ENCODE measurements around the gene DLGAP1. TPM values are rescaled to one million over a fixed set of nuclear protein-coding genes. Genes with fewer than 3 reads are reported as not detected.

DLGAP1 gene
- total RNA-seq, 1 donor from 2014 or later = 57.1 TPM

DNA sequence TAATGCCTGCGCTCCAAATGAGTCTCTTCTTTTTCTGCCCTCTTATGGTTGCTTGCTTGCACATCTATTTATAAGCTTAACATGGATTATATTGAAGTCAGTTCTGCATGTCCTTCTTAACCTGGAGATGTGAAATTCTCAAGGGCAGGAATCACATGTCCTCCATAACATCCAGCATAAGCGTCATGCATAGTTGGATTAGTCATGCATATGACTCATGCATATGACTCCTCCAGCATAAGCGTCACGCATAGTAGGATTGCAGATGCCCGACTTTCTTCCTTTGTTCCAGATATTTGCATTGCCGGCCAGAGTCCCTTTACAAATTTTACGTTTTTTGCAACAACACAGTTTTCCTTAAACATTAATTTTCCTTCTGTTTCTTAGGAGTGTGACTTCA lies 696.6 kb downstream of the DLGAP1 start:
- no peak for FAIRE-seq

DNA sequence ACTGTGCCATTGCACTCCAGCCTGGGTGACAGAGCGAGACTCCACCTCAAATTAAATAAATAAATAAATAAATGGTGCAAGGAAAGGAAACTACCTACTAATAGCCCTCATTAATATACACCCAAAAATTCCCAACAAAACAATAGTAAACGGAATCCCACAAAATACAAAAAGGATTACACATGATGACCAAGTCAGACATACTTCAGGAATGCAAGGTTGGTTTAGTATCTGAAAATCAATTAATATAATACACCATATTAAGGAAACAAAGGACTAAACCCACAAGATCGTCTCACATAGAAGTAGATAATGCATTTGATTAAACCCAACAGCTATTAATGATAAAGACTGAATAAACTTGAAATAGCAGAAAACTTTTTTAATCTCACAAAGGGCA lies 697.7 kb downstream of the DLGAP1 start:
- DNase-seq (ENCODE audit: low spot score in 2 of 2) (no peak), FAIRE-seq (no peak)

More for the DNA sequence above, 696.6 kb downstream of the DLGAP1 start:
- DNase-seq (ENCODE audit: low spot score in 2 of 2) = no peak

DNA sequence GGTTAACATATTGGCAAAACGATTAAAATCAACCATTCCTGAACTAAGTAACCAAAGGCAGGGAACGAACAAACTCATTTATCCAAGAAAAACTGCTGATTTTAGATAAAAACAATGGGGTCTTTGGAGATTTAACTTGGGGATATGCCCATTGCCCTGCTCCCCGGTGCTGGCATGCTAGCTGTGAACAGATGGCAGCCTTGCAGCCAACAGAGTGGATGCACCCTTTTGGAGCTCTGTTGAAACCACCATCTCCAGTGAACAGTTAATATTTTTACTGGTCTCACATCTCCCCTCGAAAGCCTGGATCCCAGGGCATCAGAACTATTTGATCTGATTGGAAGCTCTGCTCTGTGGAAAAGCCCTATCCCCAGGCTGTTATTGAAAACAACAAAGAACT lies 702.0 kb downstream of the DLGAP1 start:
- FAIRE-seq (no peak), DNase-seq (ENCODE audit: low spot score in 2 of 2) (no peak)

DNA sequence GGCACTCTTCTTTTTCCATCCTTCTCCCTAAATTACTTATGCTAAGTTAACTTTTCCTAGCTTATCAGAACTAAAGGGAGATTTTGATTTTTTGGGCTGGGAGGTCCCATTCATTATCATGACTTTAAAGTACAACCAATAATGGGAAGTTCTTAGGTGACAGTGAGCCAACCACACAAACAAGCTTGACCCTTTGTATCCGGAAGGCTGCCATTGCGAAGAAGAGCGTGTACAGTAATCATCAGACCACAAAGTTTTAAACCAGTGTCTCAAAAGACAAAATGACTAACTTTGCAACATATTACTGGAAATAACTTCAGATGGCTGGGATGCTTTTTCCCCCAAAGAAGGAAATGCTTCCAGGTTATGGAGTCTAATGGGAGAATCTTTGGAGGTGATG lies 707.0 kb downstream of the DLGAP1 start:
- no peak for DNase-seq (ENCODE audit: low spot score in 2 of 2)
- no peak for FAIRE-seq

DNA sequence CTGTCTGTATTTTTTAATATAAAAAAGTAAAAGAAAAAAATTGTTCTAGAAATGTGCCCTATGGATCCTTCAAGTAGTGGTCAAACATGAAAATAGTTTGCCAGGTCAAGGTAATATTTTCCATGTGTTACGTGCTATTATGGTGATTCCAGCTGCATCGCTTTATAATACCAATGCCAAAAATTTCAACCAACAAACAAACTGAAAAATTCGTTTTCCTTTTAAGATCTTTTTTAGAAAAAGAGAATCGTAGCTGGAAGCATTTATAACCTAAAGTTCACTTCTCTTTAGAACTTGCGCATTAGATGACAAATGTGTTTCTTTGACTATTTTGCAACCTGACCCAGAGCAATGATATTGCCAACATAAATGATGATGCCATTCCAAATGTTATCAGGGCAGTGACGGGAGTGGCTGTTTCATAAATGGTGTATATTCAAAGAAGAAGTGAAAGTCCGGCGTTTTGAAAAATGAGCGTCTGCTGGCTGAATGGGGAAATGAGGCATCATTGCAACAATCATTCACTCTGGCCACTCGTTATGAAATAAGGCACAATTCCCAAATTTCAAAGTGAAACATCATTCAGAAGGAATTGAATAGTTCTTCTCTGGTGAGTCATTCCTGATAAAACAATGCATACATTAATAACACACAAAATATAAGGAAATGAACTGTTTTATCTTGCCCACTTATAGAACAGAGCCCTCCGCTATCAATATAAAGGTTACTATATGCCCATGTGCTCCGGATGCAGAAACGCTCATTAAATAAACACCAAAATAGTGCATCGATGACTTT lies 707.7 kb downstream of the DLGAP1 start:
- DNase-seq (ENCODE audit: low spot score in 2 of 2) (no peak), FAIRE-seq (no peak)

DNA sequence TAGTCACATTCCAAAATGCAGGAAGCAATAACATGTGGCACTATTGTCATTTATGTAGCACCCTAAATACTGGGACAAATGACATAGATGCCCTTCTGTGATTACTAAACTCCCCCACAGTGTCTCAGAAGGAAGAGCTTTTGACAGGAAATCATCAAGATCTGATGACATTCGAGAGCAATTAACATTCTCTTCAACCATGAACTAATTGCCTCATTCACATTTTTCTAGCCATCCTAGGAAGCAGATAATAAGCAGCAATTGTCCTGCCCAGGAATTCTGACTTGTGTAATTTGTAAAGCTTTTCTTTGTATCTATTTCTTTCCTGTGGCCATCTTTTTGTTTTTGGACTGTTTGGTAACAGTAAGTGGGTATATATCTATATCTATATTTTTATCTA lies 712.6 kb downstream of the DLGAP1 start:
- FAIRE-seq (no peak), DNase-seq (ENCODE audit: low spot score in 2 of 2) (no peak)

DNA sequence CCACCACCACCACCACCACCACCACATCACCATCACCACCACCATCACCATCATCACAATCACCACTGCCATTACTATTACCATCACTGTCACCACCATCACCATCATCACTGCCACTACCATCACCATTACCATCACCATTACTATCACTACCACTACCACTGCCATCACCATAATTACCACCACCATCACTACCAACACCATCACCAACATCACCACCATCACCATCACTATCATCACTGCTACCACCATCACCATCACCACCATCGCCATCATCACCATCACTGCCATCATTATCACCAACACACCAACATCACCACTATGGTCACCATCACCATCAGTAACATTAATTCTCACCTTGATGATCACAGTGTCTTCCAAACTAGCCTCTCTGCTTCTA lies 713.8 kb downstream of the DLGAP1 start:
- FAIRE-seq = no peak
- no peak for DNase-seq (ENCODE audit: low spot score in 2 of 2)

GRCh38 chr18:3728704-3729437 lies 726.2 kb downstream of the DLGAP1 start:
- no peak for DNase-seq (ENCODE audit: low spot score in 2 of 2)
- no peak for FAIRE-seq

DNA sequence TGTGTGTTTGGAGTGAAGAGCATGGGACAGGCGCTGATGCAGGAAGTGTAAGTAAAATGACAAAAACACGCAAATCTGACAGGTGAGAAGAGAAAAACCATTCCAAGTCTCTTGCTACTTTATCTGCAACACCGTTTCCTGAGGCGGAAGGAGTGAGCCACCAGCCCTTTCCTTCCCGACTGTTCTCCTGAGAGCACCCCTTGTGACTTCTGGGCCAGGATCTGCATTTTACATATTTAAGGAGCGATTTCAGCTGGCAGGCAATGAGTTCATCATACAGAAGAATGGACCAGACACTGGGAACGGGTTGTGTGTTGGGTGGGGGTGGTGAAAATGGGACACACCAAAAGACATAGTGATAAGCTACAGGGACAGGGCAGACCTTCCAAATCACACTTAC lies 727.8 kb downstream of the DLGAP1 start:
- DNase-seq (ENCODE audit: low spot score in 2 of 2) = no peak
- no peak for FAIRE-seq

DNA sequence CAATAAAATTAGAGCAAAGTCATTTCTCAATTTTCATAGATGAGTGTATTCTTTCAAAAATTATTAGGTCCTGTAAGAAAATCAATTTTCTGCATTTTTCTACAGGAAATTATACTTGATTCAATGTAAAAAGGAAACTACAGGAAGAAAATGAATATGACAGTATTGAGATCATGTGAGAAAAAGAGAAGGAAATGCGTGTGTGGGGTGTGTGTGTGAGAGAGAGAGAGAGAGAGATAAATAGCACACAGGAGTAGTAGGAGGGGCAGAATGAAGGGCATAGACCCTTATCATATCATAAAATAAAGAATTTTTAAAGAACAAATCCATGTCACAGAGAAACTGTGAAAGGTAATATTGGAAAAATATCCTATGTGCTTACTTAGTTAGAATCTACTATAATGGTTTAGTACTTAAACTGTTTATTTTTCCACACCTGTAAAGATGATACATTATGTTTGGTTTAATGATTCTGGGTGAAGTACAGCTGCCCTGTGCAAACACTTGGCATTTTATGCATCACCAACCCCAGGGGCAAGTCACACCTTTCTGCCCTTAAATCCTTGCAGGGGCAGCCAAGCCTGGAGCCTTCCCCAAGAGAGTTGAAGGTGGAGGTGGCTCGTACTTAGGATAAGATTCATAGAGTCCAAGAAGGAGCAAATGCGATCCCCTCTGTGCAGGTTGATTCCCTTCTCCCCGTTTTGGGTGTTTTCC lies 728.7 kb downstream of the DLGAP1 start:
- no peak for FAIRE-seq
- no peak for DNase-seq (ENCODE audit: low spot score in 2 of 2)

- DNase-seq (ENCODE audit: low spot score in 2 of 2) = no peak
- FAIRE-seq = no peak
Observed at GRCh38 chr18:3725115-3725514, 730.0 kb downstream of the DLGAP1 start.

DNA sequence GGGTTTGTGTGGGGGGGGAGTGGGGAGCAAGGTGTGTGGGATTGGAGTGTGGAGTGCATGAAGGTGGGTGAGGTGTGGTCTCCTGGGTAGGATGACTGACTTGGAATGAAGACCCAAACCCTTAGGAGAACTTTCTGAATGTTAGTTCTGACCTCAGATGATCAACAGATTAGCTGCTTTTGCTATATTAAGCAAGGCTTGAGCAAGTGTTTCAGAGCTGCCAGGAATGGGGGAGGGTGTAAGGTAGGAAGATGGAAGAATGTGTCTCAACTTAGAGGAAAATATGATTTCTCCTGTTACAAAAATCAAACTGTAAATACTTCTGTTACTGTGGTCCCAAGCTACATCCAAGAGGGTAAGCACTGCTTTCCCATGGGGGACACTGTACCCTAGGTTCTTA lies 731.6 kb downstream of the DLGAP1 start:
- no peak for DNase-seq (ENCODE audit: low spot score in 2 of 2)
- no peak for FAIRE-seq

DNA sequence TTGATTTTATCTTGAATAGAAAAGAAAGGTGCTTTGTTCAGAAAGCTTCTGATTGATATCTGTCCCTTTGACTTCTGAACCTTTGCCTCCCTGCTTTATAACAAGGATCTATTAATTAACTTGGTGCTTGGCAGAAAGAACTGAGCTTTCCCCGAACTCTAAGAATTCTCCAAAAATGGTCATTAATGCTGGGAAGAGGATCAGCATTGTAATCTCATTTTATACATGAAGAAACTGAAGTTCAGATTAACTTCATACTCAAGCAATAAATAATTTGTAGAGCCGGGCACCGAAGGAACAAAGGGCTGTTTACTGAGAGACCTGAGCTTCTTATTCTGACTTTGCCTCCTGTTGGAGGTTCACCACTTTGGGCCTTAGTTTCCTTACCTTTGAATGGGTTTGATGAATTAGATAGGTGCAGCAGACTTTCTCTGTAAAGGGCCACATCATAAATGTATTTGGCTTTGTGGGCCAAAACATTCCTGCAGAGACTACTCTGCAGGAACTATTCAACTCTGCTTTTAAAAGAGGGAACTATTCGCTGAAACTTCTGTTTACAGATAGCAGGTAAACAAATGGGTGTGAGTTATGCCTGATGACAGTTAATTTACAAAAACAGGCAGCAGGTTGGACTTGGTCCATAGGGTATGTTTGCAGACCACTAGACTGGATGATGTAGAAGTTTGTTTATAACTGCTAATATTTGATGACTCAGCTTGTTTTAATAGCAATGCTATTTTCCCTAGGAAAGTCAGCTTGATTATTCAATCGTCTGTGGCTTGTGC lies 732.3 kb downstream of the DLGAP1 start:
- DNase-seq (ENCODE audit: low spot score in 2 of 2) (no peak), FAIRE-seq (no peak)

DNA sequence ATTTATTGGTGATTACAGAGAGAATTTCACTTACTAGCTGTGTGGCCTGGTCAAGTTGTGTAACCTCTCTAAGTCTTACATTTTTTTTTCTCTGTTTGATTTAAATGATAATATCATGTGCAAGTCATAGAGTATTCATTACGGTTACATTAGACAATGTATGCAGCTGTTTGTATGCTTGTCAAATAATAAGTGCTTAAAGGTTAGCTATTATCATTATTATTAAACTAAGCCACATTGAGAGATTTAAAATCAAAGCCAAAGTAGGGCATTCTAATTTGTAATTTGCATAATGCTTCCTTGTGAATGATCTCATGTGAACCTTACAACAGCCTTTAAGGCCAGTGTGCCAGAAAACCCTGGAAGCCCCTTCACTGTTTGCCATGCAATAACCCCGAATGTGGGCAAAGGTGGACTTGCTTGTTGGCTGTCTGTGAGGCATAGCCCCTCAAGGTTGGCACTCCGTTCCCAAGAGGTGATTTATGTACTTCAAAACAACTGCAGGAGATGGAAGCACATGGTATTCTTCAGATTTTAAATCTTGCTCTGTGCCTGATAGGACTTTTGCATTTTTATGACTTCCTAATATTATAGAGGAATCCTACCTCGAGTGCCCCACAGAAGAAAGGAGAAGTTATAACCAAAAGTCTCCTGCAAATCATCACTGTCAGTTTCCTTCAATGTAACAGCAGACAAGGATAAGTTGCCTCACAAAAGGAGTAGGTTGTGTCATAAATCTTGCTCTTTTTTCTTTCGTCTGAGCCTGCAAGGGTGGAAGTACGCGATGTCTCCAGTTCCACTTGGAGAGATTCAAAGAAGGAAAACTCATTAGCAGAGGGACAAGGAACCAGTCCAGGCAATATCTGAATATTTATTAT lies 733.1 kb downstream of the DLGAP1 start:
- no peak for DNase-seq (ENCODE audit: low spot score in 2 of 2)

GRCh38 chr18:3720818-3721545 lies 734.1 kb downstream of the DLGAP1 start:
- DNase-seq (ENCODE audit: low spot score in 2 of 2) (no peak), FAIRE-seq (no peak)

More for the DNA sequence above, 733.1 kb downstream of the DLGAP1 start:
- no peak for FAIRE-seq

- DNase-seq (ENCODE audit: low spot score in 2 of 2) (no peak), FAIRE-seq (peak; percentile 8)
Observed at GRCh38 chr18:3720159-3720558, 734.9 kb downstream of the DLGAP1 start.

DNA sequence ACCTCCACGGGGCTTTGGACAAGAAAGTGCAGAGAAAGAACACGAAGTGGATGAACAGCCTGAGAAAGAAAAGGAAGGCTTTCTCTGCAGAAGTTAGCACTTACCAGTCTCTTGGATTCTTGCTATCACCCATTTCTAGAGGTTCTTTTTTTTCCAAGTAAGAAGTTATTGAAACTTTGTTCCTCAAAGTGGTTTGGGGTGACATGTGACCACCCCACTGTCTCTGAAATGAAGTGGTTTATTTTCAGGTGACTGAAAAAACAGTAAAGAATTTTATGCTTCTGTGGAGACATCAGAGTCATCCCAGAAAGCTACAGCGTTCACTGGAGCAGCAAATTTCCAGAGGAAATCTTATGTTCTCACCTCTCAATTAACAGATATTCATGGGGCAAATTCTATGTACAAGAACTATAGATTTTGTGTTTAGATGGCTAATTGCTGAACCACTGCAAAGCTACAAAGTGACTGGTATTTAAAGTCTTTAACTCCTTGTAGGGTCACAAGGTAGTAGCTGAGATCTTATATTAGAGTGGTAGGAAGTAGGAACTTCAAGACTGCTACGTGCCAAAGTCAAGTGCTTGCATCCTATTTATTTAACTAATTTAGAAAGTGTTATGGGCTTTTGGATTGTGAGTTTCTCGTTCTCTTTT lies 737.6 kb downstream of the DLGAP1 start:
- DNase-seq (ENCODE audit: low spot score in 2 of 2) (no peak), FAIRE-seq (no peak)

GRCh38 chr18:3716116-3716660 lies 738.9 kb downstream of the DLGAP1 start:
- no peak for FAIRE-seq

More at GRCh38 chr18:3716116-3716660, 738.9 kb downstream of the DLGAP1 start:
- DNase-seq (ENCODE audit: low spot score in 2 of 2) = no peak
